H1 (cell line): ENCODE results near the gene TTR. TPM values are rescaled to one million over a fixed set of nuclear protein-coding genes. Genes with fewer than 3 reads are reported as not detected.

ENCODE experiments used
- CTCF ChIA-PET: fragments of 300-600 bp; sonication (Branson Sonifier 250); formaldehyde crosslinking; loops from one replicate; lab custom pipeline; 2021; ENCODE audit not compliant: partially characterized antibody; lab: Charles Lee
- POLR2A ChIA-PET: fragments of 300-600 bp; sonication (Branson Sonifier 250); formaldehyde crosslinking; loops from one replicate; lab custom pipeline; 2021; ENCODE audit warnings: inconsistent platforms; ENCODE audit not compliant: partially characterized antibody; lab: Charles Lee
- DNase-seq, 2 experiments: peaks; one replicate each; pipeline versions ENCODE4 v3.0.0 to v3.0.0-alpha.2; 2010 to 2022; ENCODE audit warnings: low spot score in 2 of 2, low read depth in 1 of 2, mixed read lengths in 1 of 2
- FAIRE-seq: peaks from 2 replicates; lab custom pipeline; 2011; peaks lifted over from hg19 to GRCh38; lab: Jason Lieb, UNC
- H2AFZ ChIP-seq: 2 replicates; pipeline ENCODE4 v1.8.1; 2012; ENCODE audit warnings: low read length, inconsistent platforms
- H2AK5ac ChIP-seq: 2 replicates; pipeline ENCODE4 v1.6.1; 2013; ENCODE audit warnings: low read depth, low read length
- H2BK120ac ChIP-seq: replicated peaks from 2 replicates; pipeline ENCODE3; 2013; ENCODE audit warnings: low read depth, low read length, inconsistent platforms
- H2BK12ac ChIP-seq: 2 replicates; pipeline ENCODE4 v1.6.1; 2013; ENCODE audit warnings: low read depth, low read length
- H2BK15ac ChIP-seq: 2 replicates; pipeline ENCODE4 v1.6.1; 2013; ENCODE audit warnings: low read length
- H2BK20ac ChIP-seq: 2 replicates; pipeline ENCODE4 v1.6.1; 2013; ENCODE audit warnings: low read length
- H2BK5ac ChIP-seq: 2 replicates; pipeline ENCODE4 v1.6.1; 2013; ENCODE audit warnings: low read depth, low read length
- H3K14ac ChIP-seq: 2 replicates; pipeline ENCODE4 v1.6.1; 2013; ENCODE audit warnings: inconsistent platforms; ENCODE audit not compliant: insufficient read length
- H3K18ac ChIP-seq: 2 replicates; pipeline ENCODE4 v1.6.1; 2013; ENCODE audit warnings: low read length; ENCODE audit errors: extremely low read depth
- H3K23ac ChIP-seq: 2 replicates; pipeline ENCODE4 v1.6.1; 2013; ENCODE audit warnings: inconsistent platforms; ENCODE audit not compliant: insufficient read length
- H3K23me2 ChIP-seq: 2 replicates; pipeline ENCODE4 v1.6.1; 2013; ENCODE audit warnings: low read depth, low read length
- H3K27ac ChIP-seq: 2 replicates; pipeline ENCODE4 v1.6.1; 2011; ENCODE audit warnings: low read depth, low read length, inconsistent platforms
- H3K27me3 ChIP-seq, 4 experiments: replicated peaks in 1 of 4; 1 replicate in 1 of 4; 2 replicates in 3 of 4; pipeline versions ENCODE4 v1.6.1 to v1.8.1; 2011 to 2013; ENCODE audit warnings: low read length in 3 of 4, mild to moderate bottlenecking in 3 of 4, inconsistent platforms in 2 of 4, mixed read lengths in 2 of 4, moderate library complexity in 1 of 4; ENCODE audit not compliant: control insufficient read depth in 3 of 4, insufficient read depth in 3 of 4; ENCODE audit errors: extremely low read depth in 1 of 4
- H3K36me3 ChIP-seq, 4 experiments: 2 replicates each; pipeline versions ENCODE4 v1.6.1 to v1.8.1; 2011 to 2013; ENCODE audit warnings: mild to moderate bottlenecking in 4 of 4, low read length in 3 of 4, moderate library complexity in 2 of 4, control low read depth in 1 of 4, inconsistent platforms in 1 of 4; ENCODE audit not compliant: insufficient read depth in 4 of 4, control insufficient read depth in 2 of 4
- H3K4ac ChIP-seq: replicated peaks from 2 replicates; pipeline ENCODE3; 2013; ENCODE audit warnings: low read length, low read depth, mixed read lengths, inconsistent platforms; ENCODE audit not compliant: insufficient read length
- H3K4me1 ChIP-seq, 4 experiments: replicated peaks in 1 of 4; 1 replicate in 1 of 4; 2 replicates in 3 of 4; pipeline versions ENCODE4 v1.6.1 to v1.8.1; 2011 to 2013; ENCODE audit warnings: low read length in 3 of 4, inconsistent platforms in 2 of 4, mixed read lengths in 1 of 4; ENCODE audit not compliant: insufficient read depth in 4 of 4, control insufficient read depth in 3 of 4
- H3K4me2 ChIP-seq, 2 experiments: 2 replicates each; pipeline versions ENCODE4 v1.6.1 to v1.8.1; 2011 to 2013; ENCODE audit warnings: low read depth in 2 of 2, low read length in 2 of 2, control low read depth in 1 of 2, inconsistent platforms in 1 of 2, mild to moderate bottlenecking in 1 of 2; ENCODE audit not compliant: insufficient read depth in 1 of 2
- H3K4me3 ChIP-seq, 4 experiments: fragments of 200-600, 300-600 bp in 1 of 4; sonication (generic), shearing (Covaris generic), sonication (Bioruptor Twin) in 1 of 4; 2 replicates each; pipeline versions ENCODE4 v1.5.1 to v1.8.1; 2011 to 2016; ENCODE audit warnings: low read length in 4 of 4, low read depth in 3 of 4, control low read depth in 2 of 4, inconsistent platforms in 2 of 4, mild to moderate bottlenecking in 2 of 4, mixed read lengths in 1 of 4, moderate library complexity in 1 of 4; ENCODE audit not compliant: insufficient read depth in 2 of 4; ENCODE audit errors: extremely low read depth in 1 of 4
- H3K56ac ChIP-seq: replicated peaks from 2 replicates; pipeline ENCODE3; 2013; ENCODE audit warnings: low read depth, mild to moderate bottlenecking, mixed read lengths, low read length, inconsistent platforms; ENCODE audit not compliant: insufficient read length
- H3K79me1 ChIP-seq: 2 replicates; pipeline ENCODE4 v1.6.1; 2013; ENCODE audit warnings: low read depth, low read length, control low read depth
- H3K79me2 ChIP-seq, 2 experiments: 2 replicates each; pipeline versions ENCODE4 v1.6.1 to v1.8.1; 2012 to 2013; ENCODE audit warnings: low read length in 2 of 2, mild to moderate bottlenecking in 2 of 2, inconsistent platforms in 1 of 2; ENCODE audit not compliant: insufficient read depth in 2 of 2, control insufficient read depth in 1 of 2
- H3K9ac ChIP-seq, 4 experiments: replicated peaks in 1 of 4; 1 replicate in 1 of 4; 2 replicates in 3 of 4; pipeline versions ENCODE4 v1.6.1 to v1.8.1; 2011 to 2013; ENCODE audit warnings: low read depth in 3 of 4, low read length in 3 of 4, control low read depth in 2 of 4, mild to moderate bottlenecking in 2 of 4, moderate library complexity in 2 of 4, inconsistent platforms in 1 of 4; ENCODE audit errors: extremely low read depth in 1 of 4
- H3K9me3 ChIP-seq, 2 experiments: 2 replicates each; pipeline versions ENCODE4 v1.6.1 to v1.8.1; 2012 to 2013; ENCODE audit warnings: mild to moderate bottlenecking in 2 of 2, moderate library complexity in 2 of 2, control low read depth in 1 of 2, inconsistent platforms in 1 of 2, low read depth in 1 of 2, low read length in 1 of 2, mixed read lengths in 1 of 2; ENCODE audit not compliant: insufficient read depth in 2 of 2
- H4K20me1 ChIP-seq, 2 experiments: replicated peaks in 1 of 2; 2 replicates each; pipeline versions ENCODE3 to v1.8.1; 2011 to 2013; ENCODE audit warnings: inconsistent platforms in 2 of 2, low read length in 2 of 2, mild to moderate bottlenecking in 1 of 2; ENCODE audit not compliant: insufficient read depth in 2 of 2, control insufficient read depth in 1 of 2
- H4K5ac ChIP-seq: 2 replicates; pipeline ENCODE4 v1.6.1; 2013; ENCODE audit warnings: low read length, low read depth, mixed read lengths, inconsistent platforms; ENCODE audit not compliant: insufficient read length
- H4K8ac ChIP-seq: 2 replicates; pipeline ENCODE4 v1.8.0; 2013; ENCODE audit warnings: mild to moderate bottlenecking, moderate library complexity, low read length, inconsistent platforms; ENCODE audit not compliant: insufficient read depth; ENCODE audit errors: extremely low read depth
- H4K91ac ChIP-seq: replicated peaks from 2 replicates; pipeline ENCODE3; 2013; ENCODE audit warnings: low read length, mixed read lengths, inconsistent platforms; ENCODE audit not compliant: insufficient read length
- BRCA1 ChIP-seq: IDR thresholded peaks from 2 replicates; pipeline ENCODE4 v1.6.1; 2012; ENCODE audit warnings: low read depth, low read length, improper control_type of control experiment
- CBX5 ChIP-seq: fragments of 300-800, 300-1000 bp; sonication (generic); IDR thresholded peaks from 2 replicates; pipeline ENCODE4 v1.7.1; 2016; ENCODE audit warnings: antibody characterized with exemption, low read length, low read depth
- CEBPB ChIP-seq: IDR thresholded peaks from 2 replicates; pipeline ENCODE4 v1.6.1; 2012; ENCODE audit warnings: low read depth, low read length
- CHD1 ChIP-seq: IDR thresholded peaks from 2 replicates; pipeline ENCODE4 v1.6.1; 2012; ENCODE audit warnings: low read depth, low read length, improper control_type of control experiment
- CTBP2 ChIP-seq: IDR thresholded peaks from 2 replicates; pipeline ENCODE4 v1.7.0; 2011; ENCODE audit warnings: borderline replicate concordance, mild to moderate bottlenecking, moderate library complexity, mixed read lengths, low read length; ENCODE audit not compliant: insufficient read depth, insufficient read length
- EGR1 ChIP-seq: IDR thresholded peaks from 2 replicates; pipeline ENCODE4 v1.6.1; 2011; ENCODE audit warnings: low read depth, low read length, borderline replicate concordance
- GABPA ChIP-seq: IDR thresholded peaks from 2 replicates; pipeline ENCODE4 v1.6.1; 2011; ENCODE audit warnings: mild to moderate bottlenecking, low read length, moderate library complexity, borderline replicate concordance; ENCODE audit not compliant: insufficient read depth
- GTF2F1 ChIP-seq: IDR thresholded peaks from 2 replicates; pipeline ENCODE4 v1.6.1; 2012; ENCODE audit warnings: low read depth, low read length, improper control_type of control experiment, borderline replicate concordance
- KDM1A ChIP-seq: fragments of 200-600, 300-600 bp; sonication (generic); IDR thresholded peaks from 2 replicates; pipeline ENCODE4 v1.7.1; 2016; ENCODE audit warnings: mild to moderate bottlenecking, low read length, borderline replicate concordance
- MAX ChIP-seq: IDR thresholded peaks from 2 replicates; pipeline ENCODE4 v1.6.1; 2012; ENCODE audit warnings: inconsistent platforms
- RFX5 ChIP-seq: IDR thresholded peaks from 2 replicates; pipeline ENCODE4 v1.6.1; 2011; ENCODE audit warnings: low read depth, low read length, improper control_type of control experiment, borderline replicate concordance
- SIRT6 ChIP-seq: IDR thresholded peaks from one replicate; pipeline ENCODE4 v1.7.1; 2012; ENCODE audit warnings: low read length, inconsistent platforms
- SP2 ChIP-seq: IDR thresholded peaks from 2 replicates; pipeline ENCODE4 v1.6.1; 2012; ENCODE audit warnings: mild to moderate bottlenecking, low read length, inconsistent platforms
- TAF1 ChIP-seq: IDR thresholded peaks from 2 replicates; pipeline ENCODE4 v1.6.1; 2011; ENCODE audit warnings: mild to moderate bottlenecking, low read depth, low read length
- ZNF274 ChIP-seq: IDR thresholded peaks from 2 replicates; pipeline ENCODE4 v1.7.0; 2012; ENCODE audit warnings: low read length, borderline replicate concordance; ENCODE audit errors: extremely low read depth
- WGBS, 2 experiments: shearing (Covaris generic) in 1 of 2; methylation state at CpG; one replicate each; pipeline versions ENCODE4 v1.1.6 to v1.1.7; 2013 to 2015; ENCODE audit warnings: low lambda C conversion rate in 2 of 2, mixed read lengths in 2 of 2, inconsistent platforms in 1 of 2, low coverage in 1 of 2, missing lambda C conversion rate in 1 of 2; ENCODE audit not compliant: insufficient replicate concordance in 2 of 2, insufficient coverage in 1 of 2, insufficient read length in 1 of 2; ENCODE audit errors: extremely low coverage in 1 of 2, missing lambda C conversion rate in 1 of 2; 5-methylcytosine and 5-hydroxymethylcytosine counted together
- polyA plus RNA-seq, 7 experiments: library from polyadenylated mRNA; depleted of rRNA in 3 of 7; stranded (reverse) in 5 of 7; unstranded in 2 of 7; fragments of >200 nt in 5 of 7; fragments of 200-250 nt in 2 of 7; gene quantifications; 1 replicate in 5 of 7; 2 replicates in 1 of 7; 4 replicates in 1 of 7; pipeline versions ENCODE4 v1.2.1 to v1.2.3, GENCODE V29; 2011 to 2013; ENCODE audit warnings: missing spikeins in 2 of 7, mixed read lengths in 2 of 7
- total RNA-seq: library from RNA; stranded (reverse); fragmentation: NEBNext Ultra II Directional; extraction: Animal tissue kit (Norgen Biotek cat#: 25700); gene quantifications from 2 replicates; pipeline ENCODE4 v1.2.1, GENCODE V29; 2021

TTR gene
- total and polyA plus RNA-seq, 2 of the 8 experiments (the other 6 are each of a cell fraction or from before 2014, with no cell fraction given), result not detected

DNA sequence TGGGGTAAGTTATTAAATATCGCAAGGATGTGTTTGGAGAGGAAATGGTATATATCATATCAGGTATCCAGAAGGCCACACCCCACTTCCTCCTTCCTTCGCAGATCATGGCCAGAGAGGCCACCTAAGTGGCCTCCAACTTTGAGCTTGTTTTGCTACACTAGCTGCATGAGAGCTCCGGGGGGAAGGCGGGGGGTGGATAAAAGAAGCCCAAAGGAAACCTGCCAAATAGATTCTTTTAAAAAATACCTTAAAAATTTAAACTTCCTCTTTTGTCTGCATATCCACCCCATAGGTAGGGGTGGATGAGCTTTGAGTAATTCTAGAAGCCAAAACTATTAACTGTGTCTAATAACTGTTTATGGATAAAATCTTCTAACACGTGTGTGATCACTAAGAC lies 5.7 kb upstream of the TTR start:
- Histone ChIP-seq H4K5ac (no peak overlapping the region), H3K4me3 (no peak overlapping the region), H2BK5ac (no peak overlapping the region), H3K4me1 (no peaks in the 10 kb centered on the region), H3K36me3 (no peaks in the 10 kb centered on the region), H3K27me3 (peaks cover 0 to 1% (median 0%) of the 10 kb centered on the region in 4 experiments; a peak in 1 of 7 replicates), H4K20me1 (no peaks in the 10 kb centered on the region), H3K14ac (no peak overlapping the region), H3K9ac (no peak overlapping the region), H2BK12ac (no peak overlapping the region), H2BK20ac (no peak overlapping the region), H3K4ac (no peak overlapping the region), H3K79me2 (no peaks in the 10 kb centered on the region), H3K27ac (no peak overlapping the region), H3K56ac (no peak overlapping the region), H2BK120ac (no peak overlapping the region), H3K23ac (no peak overlapping the region), H4K8ac (no peak overlapping the region), H3K23me2 (no peaks in the 10 kb centered on the region), H3K9me3 (no peaks in the 10 kb centered on the region), H2BK15ac (no peak overlapping the region), H3K79me1 (no peaks in the 10 kb centered on the region), H4K91ac (no peak overlapping the region), H3K4me2 (no peak overlapping the region), H3K18ac (no peak overlapping the region), H2AK5ac (no peak overlapping the region), H2AFZ (no peak overlapping the region)
- DNase-seq (no peak), FAIRE-seq (no peak)
- ChIA-PET CTCF (interaction anchor here (0.8 to 2.5 kb wide), 4 partner anchors 20 to 69 kb away, joined by 3 to 7 read pairs (median 5); no protein-coding TSS in a partner anchor), POLR2A (no interaction called here)
- 85% methylated on average over 5 of the region's 5 CpGs; no CpG with 5 or more reads in 1 of the 2 experiments for WGBS, 2 experiments
- TF ChIP-seq SIRT6, result no peak
- TF ChIP-seq CHD1, result no peak
- TF ChIP-seq EGR1, result no peak
- no peak for TF ChIP-seq GABPA
- TF ChIP-seq BRCA1, result no peak
- no peak for TF ChIP-seq CEBPB
- TF ChIP-seq CBX5, result no peak
- no peak for TF ChIP-seq SP2
- no peak for TF ChIP-seq MAX
- TF ChIP-seq TAF1, result no peak
- no peak for TF ChIP-seq GTF2F1
- TF ChIP-seq CTBP2, result no peak
- TF ChIP-seq RFX5, result no peak
- TF ChIP-seq ZNF274, result no peak
- no peak for TF ChIP-seq KDM1A
